Transverse colon (tissue), 4 donors: ENCODE results near the gene RFX2.

Source experiments
- CTCF ChIP-seq, 5 experiments: fragments of 200-600 bp in 3 of 5; fragments of 450-650 bp in 2 of 5; sonication (generic) in 3 of 5; IDR thresholded peaks; 1 replicate in 2 of 5; 2 replicates in 3 of 5; pipeline ENCODE4 v1.5.1; 2016 to 2017; ENCODE audit warnings: antibody characterized with exemption in 5 of 5, inconsistent platforms in 3 of 5, mild to moderate bottlenecking in 2 of 5, moderate library complexity in 1 of 5
- POLR2A ChIP-seq: fragments of 450-650 bp; IDR thresholded peaks from one replicate; pipeline ENCODE4 v1.6.1; 2016; ENCODE audit warnings: antibody characterized with exemption, mild to moderate bottlenecking, moderate library complexity
- POLR2AphosphoS5 ChIP-seq, 3 donors: sonication (generic); formaldehyde crosslinking; IDR thresholded peaks; one replicate each; pipeline ENCODE4 v1.6.1; 2016; ENCODE audit warnings: antibody characterized with exemption in 3 of 3

- TF ChIP-seq POLR2A (no peak), CTCF (IDR thresholded peaks at IDR 0.05) (no peak), POLR2AphosphoS5 (IDR thresholded peaks at IDR 0.05) (no peak)
These were observed 35.4 kb downstream of the RFX2 start for GRCh38 chr19:6074709-6075403.
